Vagina (tissue), 2 donors: Measurements from ENCODE around the gene CAMK2B. TPM values are rescaled to one million over a fixed set of nuclear protein-coding genes. Genes with fewer than 3 reads are reported as not detected.

ENCODE experiments used
- DNase-seq, 2 donors: peaks; one replicate each; pipeline ENCODE4 v3.0.0-alpha.2; 2017; ENCODE audit errors: extremely low spot score in 2 of 2
- H3K27ac ChIP-seq: fragments of 200-600 bp; sonication (generic); one replicate; pipeline ENCODE4 v1.5.1; 2019
- H3K27me3 ChIP-seq: fragments of 200-600 bp; sonication (generic); one replicate; pipeline ENCODE4 v1.5.1; 2019
- H3K36me3 ChIP-seq, 2 donors: fragments of 200-600 bp; sonication (generic); one replicate each; pipeline ENCODE4 v1.5.1; 2017 to 2019
- H3K4me1 ChIP-seq: fragments of 200-600 bp; sonication (generic); one replicate; pipeline ENCODE4 v1.5.1; 2019
- H3K4me3 ChIP-seq, 2 donors: fragments of 200-600 bp; sonication (generic); 1 replicate in 1 of 2; 2 replicates in 1 of 2; pipeline ENCODE4 v1.5.1; 2016 to 2019
- H3K9me3 ChIP-seq: fragments of 200-600 bp; sonication (generic); one replicate; pipeline ENCODE4 v1.5.1; 2019
- POLR2A ChIP-seq, 2 donors: fragments of 450-650 bp; IDR thresholded peaks; one replicate each; pipeline ENCODE4 v1.6.1; 2017; ENCODE audit warnings: antibody characterized with exemption in 2 of 2, mild to moderate bottlenecking in 2 of 2, moderate library complexity in 2 of 2
- POLR2AphosphoS5 ChIP-seq, 2 donors: sonication (generic); formaldehyde crosslinking; IDR thresholded peaks; one replicate each; pipeline ENCODE4 v1.9.0; 2017; ENCODE audit warnings: antibody characterized with exemption in 2 of 2, mild to moderate bottlenecking in 2 of 2, low read depth in 1 of 2; ENCODE audit not compliant: insufficient read depth in 1 of 2
- intact Hi-C: fragments of 100-400 bp; cut with DNase I; formaldehyde crosslinking; loops from one replicate; pipeline ENCODE4 v1.15.1; 2023
- total RNA-seq: library from RNA; depleted of rRNA; stranded (reverse); fragments of >200 nt; gene quantifications from one replicate; pipeline ENCODE4 v1.2.3, GENCODE V29; 2016
- TF ChIP-seq, protein P1 (sequence below), 3 experiments: fragments of 450-650 bp in 2 of 3; fragments of 200-600 bp in 1 of 3; sonication (generic) in 1 of 3; IDR thresholded peaks; one replicate each; pipeline ENCODE4 v1.5.1; 2017 to 2019; ENCODE audit warnings: antibody characterized with exemption in 3 of 3, mild to moderate bottlenecking in 2 of 3, moderate library complexity in 2 of 3

Gene CAMK2B
- total RNA-seq, 1 donor from 2014 or later, result 3.2 TPM

DNA sequence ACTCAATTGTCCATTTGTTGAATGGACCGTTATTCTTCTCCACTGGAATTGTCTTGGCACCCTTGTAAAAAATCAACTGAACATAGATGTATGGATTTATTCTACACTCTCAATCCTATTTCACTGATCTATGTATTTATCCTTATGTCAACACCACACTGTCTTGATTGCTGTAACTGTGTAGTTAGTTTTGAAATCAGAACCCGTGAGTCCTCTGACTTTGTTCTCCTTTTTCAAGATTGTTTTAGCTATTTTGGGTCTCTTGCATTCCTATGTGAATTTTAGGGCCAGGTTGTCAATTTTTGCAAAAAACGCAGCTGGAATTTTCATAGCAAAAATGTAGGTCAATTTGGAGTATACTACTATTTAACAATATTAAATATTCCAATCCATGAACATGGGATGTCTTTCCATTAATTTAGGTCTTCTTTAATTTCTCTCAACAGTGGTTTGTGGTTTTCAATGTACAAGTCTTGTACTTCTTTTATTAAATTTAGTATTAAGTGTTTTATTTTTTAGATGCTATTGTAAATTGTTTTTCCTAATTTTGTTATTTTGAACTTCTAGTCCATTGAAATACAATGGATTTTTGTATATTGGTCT, 10.0 kb downstream of the CAMK2B start:
- no peak overlapping the region for H3K27ac ChIP-seq
- TF ChIP-seq, protein P1, sequence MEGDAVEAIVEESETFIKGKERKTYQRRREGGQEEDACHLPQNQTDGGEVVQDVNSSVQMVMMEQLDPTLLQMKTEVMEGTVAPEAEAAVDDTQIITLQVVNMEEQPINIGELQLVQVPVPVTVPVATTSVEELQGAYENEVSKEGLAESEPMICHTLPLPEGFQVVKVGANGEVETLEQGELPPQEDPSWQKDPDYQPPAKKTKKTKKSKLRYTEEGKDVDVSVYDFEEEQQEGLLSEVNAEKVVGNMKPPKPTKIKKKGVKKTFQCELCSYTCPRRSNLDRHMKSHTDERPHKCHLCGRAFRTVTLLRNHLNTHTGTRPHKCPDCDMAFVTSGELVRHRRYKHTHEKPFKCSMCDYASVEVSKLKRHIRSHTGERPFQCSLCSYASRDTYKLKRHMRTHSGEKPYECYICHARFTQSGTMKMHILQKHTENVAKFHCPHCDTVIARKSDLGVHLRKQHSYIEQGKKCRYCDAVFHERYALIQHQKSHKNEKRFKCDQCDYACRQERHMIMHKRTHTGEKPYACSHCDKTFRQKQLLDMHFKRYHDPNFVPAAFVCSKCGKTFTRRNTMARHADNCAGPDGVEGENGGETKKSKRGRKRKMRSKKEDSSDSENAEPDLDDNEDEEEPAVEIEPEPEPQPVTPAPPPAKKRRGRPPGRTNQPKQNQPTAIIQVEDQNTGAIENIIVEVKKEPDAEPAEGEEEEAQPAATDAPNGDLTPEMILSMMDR (IDR thresholded peaks at IDR 0.05), result no peak
- TF ChIP-seq POLR2AphosphoS5 (IDR thresholded peaks at IDR 0.05; ENCODE audit: insufficient read depth in 1 of 2, low read depth in 1 of 2) (no peak), POLR2A (IDR thresholded peaks at IDR 0.05) (no peak)
- intact Hi-C loops, result no loop called here
- H3K27me3 ChIP-seq, result no peaks in the 10 kb centered on the region
- no peak overlapping the region for H3K4me3 ChIP-seq
- no peaks in the 10 kb centered on the region for H3K9me3 ChIP-seq
- no peaks in the 10 kb centered on the region for H3K36me3 ChIP-seq
- no peak for DNase-seq
- no peaks in the 10 kb centered on the region for H3K4me1 ChIP-seq

DNA sequence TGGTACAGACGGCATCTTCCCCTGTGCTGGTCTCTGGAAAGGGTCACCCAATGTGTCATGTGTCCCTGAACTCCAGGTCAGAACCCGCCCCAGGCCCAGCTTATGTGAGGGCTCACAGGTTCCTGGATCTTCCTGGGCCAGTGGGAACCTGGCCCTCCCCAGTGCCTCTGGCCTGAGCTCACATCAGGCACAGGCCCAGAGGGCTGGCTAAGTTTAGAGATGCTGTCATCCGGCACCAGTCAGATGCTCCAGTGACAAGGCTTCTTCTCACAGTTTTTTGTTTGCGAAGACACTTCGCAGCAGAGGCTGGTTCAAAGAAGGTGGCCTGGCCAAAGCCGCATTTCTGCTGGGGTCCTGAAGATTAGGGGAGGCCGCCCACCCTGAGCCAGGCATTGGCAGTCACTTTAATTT, 11.8 kb downstream of the CAMK2B start:
- Histone ChIP-seq H3K36me3 (no peaks in the 10 kb centered on the region), H3K9me3 (no peaks in the 10 kb centered on the region), H3K4me3 (no peak overlapping the region), H3K27ac (no peak overlapping the region), H3K4me1 (peaks cover 11% of the 10 kb centered on the region), H3K27me3 (no peaks in the 10 kb centered on the region)
- no peak for DNase-seq
- TF ChIP-seq, protein P1 (IDR thresholded peaks at IDR 0.05), result no peak
- TF ChIP-seq POLR2AphosphoS5 (IDR thresholded peaks at IDR 0.05; ENCODE audit: insufficient read depth in 1 of 2, low read depth in 1 of 2), result no peak
- no peak for TF ChIP-seq POLR2A (IDR thresholded peaks at IDR 0.05)
- intact Hi-C loops, result no loop called here

DNA sequence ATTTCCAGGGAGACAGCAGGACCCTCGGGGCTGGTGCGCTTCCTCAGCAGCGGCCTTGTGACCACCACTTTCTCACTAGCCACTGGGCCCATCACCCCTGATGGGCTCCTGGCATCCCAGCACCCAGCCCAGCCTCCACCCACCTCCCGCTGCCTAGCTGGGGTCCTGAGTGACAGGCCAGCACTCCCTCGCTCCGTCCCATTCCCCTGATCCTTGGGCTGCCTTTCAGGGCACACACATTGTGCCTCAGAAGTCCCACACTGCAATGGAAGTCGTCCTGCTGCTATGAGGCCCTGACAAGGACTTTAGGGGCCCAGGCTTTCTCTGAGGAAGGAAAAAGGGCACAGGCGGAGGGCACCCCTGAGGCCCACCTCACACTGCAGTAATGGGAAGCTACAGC, 12.4 kb downstream of the CAMK2B start:
- DNase-seq, result peak in 1 of 2 donors; percentile 49
- H3K27ac ChIP-seq, result no peak overlapping the region
- intact Hi-C loops, result no loop called here

DNA sequence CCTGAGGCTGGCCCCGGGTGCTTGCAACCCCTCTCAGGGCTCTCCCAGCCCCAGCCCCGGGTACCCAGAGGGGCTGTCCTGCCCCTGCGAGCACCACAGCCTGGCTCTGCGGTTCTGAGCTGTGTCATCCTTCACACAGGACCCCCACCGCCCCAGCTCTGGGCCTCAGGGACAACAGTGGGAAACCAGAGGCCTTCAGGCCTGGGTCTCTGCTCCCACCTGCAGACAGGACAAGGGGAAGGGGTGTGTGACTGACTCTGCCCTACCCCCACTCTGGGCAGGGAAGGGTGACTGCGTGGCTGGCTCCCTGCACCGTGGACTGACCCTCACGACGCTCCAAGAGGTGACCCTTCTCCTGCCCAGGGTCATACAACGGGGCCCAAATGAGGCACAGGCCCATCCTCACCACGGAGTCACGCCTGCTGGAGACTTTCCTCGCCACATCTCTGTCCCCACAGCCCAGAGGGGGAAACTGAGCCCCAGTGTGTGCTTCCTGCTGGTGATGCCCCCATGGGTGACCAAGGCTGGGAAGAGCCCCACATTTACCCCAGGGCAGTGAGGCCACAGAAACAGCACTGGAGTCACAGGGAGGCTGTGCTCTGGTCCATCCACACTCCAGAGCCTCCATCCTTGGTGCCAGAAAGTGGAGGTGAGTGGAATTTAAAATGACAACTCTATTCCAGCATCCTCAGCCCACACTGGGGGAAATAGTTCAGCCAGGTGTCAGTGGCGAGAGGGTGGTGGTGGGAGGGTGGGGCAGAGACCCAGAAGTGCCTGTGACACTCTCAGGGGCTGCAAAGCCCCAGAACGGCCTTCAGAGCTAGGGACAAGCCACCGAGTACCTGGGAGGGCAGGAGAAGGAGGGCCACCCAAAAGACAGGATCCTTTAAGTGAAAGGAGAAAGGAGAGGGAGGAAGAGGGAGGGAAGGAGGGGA, 13.6 kb downstream of the CAMK2B start:
- TF ChIP-seq, protein P1 (IDR thresholded peaks at IDR 0.05), result no peak
- no peak for TF ChIP-seq POLR2A (IDR thresholded peaks at IDR 0.05)
- no peak for TF ChIP-seq POLR2AphosphoS5 (IDR thresholded peaks at IDR 0.05; ENCODE audit: insufficient read depth in 1 of 2, low read depth in 1 of 2)

More for the DNA sequence above, 12.4 kb downstream of the CAMK2B start:
- H3K9me3 ChIP-seq, result no peaks in the 10 kb centered on the region
- TF ChIP-seq, protein P1 (IDR thresholded peaks at IDR 0.05), result no peak
- TF ChIP-seq POLR2AphosphoS5 (IDR thresholded peaks at IDR 0.05; ENCODE audit: insufficient read depth in 1 of 2, low read depth in 1 of 2), result no peak
- no peak for TF ChIP-seq POLR2A (IDR thresholded peaks at IDR 0.05)
- no peaks in the 10 kb centered on the region for H3K36me3 ChIP-seq
- H3K27me3 ChIP-seq, result no peaks in the 10 kb centered on the region
- H3K4me3 ChIP-seq, result no peak overlapping the region
- H3K4me1 ChIP-seq, result peaks cover 11% of the 10 kb centered on the region

More for the DNA sequence above, 13.6 kb downstream of the CAMK2B start:
- Histone ChIP-seq H3K4me3 (no peak overlapping the region), H3K4me1 (peaks cover 11% of the 10 kb centered on the region), H3K36me3 (no peaks in the 10 kb centered on the region), H3K9me3 (no peaks in the 10 kb centered on the region), H3K27ac (no peak overlapping the region), H3K27me3 (no peaks in the 10 kb centered on the region)
- intact Hi-C loops, result no loop called here
- DNase-seq, result peak in 1 of 2 donors; percentile 75
